Dedifferentiated amniotic fluid mesenchymal stem cell (primary cell): ENCODE data around the gene LKAAEAR1.
"Not testable (repeated sequence)": the region's sequence is repeated elsewhere in the genome, so short reads cannot be mapped to it uniquely, and the experiment has no call there.

Experiments used
- DNase-seq: peaks from one replicate; pipeline ENCODE4 v3.0.0-alpha.2; 2016; ENCODE audit errors: extremely low spot score

The LKAAEAR1 gene

DNA sequence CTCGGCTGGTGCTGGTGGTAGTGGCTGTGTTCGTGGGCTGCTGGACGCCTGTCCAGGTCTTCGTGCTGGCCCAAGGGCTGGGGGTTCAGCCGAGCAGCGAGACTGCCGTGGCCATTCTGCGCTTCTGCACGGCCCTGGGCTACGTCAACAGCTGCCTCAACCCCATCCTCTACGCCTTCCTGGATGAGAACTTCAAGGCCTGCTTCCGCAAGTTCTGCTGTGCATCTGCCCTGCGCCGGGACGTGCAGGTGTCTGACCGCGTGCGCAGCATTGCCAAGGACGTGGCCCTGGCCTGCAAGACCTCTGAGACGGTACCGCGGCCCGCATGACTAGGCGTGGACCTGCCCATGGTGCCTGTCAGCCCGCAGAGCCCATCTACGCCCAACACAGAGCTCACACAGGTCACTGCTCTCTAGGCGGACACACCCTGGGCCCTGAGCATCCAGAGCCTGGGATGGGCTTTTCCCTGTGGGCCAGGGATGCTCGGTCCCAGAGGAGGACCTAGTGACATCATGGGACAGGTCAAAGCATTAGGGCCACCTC lies 14.3 kb upstream of the LKAAEAR1 start:
- DNase-seq: no peak

DNA sequence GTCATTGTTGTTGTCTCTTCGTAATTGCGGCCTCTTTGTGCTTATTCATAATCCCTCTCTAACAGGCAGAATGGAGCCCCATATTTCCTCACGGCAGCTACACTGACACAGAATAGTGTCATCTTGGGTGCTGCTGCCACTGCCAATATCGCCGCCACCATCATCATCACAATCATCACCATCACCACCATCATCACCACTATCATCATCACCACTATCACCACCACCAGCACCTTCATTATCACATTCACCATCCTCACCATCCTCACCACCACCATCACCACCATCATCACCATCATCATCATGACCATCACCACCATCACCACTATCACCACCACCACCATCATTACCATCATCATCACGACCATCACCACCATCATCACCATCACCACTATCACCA lies 12.3 kb upstream of the LKAAEAR1 start:
- DNase-seq: no peak

DNA sequence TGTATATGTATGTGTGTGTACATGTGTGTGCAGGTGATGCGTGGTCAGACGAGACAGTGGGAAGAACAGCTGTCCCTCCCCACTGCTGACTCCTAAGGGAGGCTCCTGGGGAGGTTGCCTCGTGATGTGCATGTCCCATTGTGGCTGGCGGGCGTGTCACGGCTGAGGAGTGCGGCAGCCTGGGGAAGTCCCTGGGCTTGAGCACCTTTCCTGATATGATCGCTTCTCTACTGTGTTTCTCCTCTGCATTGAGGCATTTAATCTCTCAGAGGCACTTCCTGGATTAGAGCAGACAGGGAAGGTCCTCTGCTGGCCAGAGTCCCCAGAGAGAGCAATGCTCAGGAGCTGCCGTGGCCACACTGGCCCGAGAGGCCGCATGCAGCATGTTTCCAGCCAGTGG lies 11.7 kb upstream of the LKAAEAR1 start:
- DNase-seq: no peak

DNA sequence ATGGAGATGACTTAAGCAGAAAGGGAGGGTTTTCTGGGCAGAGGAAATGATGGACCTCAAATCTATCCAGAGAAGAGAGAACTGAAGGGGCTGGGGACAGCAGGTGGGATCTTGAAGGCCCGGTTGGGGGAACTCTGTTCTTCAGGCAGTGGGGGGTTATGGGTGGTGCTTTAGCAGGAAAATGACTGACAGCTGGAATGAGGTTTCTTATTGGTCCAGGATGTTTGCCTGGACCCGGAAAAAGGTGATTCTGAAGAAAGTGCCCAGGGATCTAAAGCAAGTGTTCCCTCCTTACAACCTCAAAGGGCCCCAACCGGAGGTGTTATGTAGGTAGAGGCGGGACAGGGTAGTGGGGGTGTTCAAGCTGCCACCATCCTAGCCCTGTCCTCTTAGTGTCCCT lies 11.3 kb upstream of the LKAAEAR1 start:
- no peak for DNase-seq

DNA sequence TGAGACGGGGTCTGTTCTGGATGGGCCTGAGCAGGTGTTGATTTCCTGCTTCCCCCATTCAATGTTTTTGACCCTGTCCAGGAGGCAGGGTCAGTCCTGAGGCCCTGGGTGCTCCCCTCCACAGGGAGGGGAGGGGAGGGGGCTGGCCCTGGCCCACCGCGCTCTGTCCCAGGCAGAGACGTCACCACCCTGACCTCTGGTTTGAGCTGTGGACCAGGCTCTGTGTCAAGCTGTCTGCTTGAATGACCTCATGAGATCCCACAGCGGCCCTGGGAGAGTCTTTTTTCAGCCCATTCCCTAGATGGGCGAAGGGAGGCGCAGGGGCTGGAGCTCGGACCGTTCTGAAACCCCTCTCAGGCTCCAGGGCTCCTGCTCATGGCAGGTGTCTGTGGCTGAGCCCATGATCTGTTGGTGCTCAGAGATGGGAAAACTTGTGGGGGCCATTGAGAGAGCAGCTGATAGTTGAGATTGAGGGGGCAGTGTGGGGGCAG lies 8.9 kb upstream of the LKAAEAR1 start:
- no peak for DNase-seq

DNA sequence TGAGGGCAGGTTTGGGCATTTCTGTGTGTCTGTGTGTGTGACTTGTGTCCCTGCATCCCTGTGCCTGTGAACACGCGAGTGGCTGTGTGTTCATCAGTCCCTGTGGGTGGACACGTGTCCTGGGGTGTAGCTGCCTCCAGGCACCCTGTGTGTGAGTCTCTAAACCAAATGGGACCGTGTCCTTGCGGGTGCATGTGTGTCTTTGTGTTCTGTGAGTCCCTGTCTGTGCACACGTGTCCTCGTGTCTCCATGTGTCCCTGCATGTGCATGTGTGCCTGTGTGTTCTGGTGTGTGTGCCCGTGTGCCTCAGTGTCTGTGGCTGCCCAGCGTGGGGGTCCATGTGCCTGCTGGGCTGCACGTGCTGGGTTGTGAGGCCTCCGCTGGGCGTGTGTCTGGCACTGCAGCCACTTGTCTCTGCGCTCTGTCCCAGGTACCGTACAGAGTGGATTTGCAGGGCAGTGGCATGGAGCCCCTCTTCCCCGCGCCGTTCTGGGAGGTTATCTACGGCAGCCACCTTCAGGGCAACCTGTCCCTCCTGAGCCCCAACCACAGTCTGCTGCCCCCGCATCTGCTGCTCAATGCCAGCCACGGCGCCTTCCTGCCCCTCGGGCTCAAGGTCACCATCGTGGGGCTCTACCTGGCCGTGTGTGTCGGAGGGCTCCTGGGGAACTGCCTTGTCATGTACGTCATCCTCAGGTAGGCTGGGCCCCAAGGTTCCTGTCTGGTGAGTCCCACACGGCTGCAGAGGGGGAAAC lies 8.2 kb upstream of the LKAAEAR1 start:
- DNase-seq: no peak

DNA sequence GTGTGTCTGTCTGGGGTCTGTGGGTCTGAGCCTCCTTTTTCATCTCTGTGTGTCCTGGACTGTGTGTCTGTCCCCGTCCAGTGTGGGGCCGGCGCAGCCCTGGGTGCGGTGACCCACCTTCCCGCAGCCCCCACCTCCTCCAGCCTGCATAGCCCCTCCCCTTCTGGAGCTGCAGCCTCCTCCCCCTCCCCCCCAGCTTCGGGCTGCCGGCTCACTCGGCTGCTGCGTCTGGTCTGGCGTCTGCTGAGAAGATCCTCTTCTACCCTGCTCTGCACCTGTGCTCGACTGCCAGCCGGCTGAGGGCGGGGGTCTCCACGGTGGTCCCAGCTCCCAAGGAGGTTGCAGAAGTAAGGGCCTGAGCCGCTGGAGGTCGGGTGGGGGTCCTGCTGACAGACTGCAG lies 7.6 kb upstream of the LKAAEAR1 start:
- DNase-seq: no peak

DNA sequence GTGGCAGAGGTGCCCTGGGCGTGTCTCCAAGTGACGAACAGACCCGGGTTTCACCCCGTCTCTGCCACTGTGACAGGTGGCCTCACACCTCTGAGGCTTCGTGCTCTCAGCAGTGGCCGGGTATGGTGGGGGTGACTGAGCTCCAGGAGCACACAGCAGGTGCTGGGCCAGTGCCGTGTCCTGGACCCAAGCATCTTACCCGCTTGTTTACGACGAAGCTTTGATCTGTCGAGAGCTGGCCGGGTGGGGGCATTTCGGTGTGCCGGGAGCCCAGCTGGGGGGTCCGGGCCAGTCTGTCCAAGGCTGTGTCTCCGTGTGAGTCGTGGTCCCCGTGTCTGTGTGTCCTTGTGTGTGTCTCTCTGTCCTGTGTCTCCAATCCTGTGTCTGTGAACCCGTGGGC lies 7.1 kb upstream of the LKAAEAR1 start:
- DNase-seq: no peak

DNA sequence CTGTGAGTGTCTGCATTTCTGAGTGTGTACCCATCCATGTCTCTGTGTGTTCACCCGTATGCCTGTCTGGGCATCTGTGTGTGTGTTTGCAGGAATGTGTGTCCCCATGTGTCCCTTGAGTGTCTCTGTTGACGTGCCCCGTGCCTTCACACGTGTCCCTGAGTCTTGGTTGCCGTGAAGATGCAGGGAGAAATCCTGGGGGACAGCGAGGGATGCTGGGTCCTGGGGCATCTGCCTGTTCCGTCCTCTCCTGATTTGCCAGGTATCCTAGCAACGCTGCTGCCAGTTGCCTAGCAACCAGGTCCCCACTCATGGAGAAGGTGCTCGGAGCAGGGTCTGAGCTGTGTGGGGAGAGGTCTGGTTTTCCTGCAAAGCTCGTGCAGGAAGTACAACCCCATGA lies 6.0 kb upstream of the LKAAEAR1 start:
- DNase-seq: no peak

DNA sequence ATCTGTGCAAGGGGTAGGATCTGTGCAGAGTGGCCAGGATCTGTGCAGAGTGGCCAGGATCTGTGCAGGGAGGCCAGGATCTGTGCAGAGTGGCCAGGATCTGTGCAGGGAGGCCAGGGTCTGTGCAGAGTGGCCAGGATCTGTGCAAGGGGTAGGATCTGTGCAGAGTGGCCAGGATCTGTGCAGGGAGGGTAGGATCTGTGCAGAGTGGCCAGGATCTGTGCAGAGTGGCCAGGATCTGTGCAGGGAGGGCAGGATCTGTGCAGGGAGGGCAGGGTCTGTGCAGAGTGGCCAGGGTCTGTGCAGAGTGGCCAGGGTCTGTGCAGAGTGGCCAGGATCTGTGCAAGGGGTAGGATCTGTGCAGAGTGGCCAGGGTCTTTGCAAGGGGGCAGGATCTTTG lies 4.4 kb upstream of the LKAAEAR1 start:
- not testable (repeated sequence) for DNase-seq

DNA sequence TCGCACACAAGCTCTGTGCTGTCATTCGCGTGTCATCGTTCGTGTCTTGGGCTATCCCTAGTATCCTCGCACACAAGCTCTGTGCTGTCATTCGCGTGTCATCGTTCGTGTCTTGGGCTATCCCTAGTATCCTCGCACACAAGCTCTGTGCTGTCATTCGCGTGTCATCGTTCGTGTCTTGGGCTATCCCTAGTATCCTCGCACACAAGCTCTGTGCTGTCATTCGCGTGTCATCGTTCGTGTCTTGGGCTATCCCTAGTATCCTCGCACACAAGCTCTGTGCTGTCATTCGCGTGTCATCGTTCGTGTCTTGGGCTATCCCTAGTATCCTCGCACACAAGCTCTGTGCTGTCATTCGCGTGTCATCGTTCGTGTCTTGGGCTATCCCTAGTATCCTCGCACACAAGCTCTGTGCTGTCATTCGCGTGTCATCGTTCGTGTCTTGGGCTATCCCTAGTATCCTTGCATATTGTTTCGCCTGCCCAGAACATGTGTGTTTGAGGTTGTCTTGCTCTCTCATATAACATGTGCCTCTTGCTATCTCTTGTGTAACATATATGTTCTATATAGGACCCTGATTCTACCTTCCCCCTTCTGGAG lies 3.1 kb upstream of the LKAAEAR1 start:
- DNase-seq: not testable (repeated sequence)

DNA sequence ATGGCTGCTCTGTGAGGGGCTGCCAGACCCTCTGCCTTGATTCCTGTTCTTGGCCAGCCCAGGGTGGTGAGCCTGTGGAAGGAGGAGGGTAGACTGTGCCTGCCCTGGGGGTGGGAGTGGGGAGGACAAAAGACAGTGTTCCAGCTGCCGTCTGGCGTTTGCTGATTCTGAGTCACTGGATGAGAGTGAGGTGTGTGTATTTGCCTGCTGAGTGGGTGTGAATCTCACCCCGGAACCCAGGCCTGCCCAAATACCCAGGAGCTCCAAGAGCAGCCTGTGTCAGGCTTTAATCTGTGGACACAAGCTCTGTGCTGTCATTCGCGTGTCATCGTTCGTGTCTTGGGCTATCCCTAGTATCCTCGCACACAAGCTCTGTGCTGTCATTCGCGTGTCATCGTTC lies 2.6 kb upstream of the LKAAEAR1 start:
- DNase-seq: no peak

DNA sequence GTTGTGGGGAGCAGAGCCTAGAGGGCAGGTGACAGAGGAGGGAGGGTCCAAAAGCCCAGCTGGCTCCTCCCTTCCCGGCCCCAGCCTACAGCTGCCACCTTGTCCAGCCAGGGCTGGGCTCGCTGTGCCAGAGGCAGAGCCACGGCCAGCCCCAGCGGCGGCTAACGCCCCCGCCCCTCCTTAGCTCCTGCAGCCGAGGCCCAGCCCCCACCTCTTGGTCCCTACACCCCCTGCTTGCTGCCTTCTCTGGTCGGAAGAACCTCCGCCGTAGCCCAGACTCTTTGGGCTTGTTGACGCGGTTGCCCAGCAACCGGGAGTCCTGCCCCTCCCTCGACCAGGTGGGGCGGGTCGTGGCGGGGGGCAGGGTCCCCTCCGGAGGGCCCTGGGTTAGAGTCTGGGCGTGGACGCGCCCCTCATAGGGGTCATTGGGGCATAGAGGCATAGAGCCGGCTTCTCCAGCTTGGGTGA lies 521 bp upstream of the LKAAEAR1 start:
- DNase-seq: no peak

DNA sequence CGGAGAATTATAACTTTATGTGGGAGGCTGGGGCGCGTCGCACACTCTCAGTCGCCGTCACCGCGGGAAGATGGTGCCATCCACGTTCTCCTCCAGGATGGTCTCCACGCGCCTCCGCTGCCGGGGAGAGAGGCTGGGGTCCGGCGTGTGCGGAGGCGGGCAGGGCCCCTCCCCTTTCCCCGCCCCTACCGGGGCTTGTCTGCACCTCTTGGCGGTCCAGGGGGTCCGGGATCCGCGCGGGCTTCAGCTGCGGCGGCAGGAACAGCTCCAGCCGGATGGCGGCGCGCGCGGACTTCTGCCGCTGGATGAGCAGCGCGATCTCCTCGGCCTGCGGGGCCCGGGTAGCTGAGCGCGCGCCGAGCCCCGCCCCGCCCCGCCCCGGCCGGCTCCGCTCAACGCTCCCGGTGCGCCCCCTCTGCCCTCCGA lies 807 bp downstream of the LKAAEAR1 start:
- peak; percentile 32 for DNase-seq

DNA sequence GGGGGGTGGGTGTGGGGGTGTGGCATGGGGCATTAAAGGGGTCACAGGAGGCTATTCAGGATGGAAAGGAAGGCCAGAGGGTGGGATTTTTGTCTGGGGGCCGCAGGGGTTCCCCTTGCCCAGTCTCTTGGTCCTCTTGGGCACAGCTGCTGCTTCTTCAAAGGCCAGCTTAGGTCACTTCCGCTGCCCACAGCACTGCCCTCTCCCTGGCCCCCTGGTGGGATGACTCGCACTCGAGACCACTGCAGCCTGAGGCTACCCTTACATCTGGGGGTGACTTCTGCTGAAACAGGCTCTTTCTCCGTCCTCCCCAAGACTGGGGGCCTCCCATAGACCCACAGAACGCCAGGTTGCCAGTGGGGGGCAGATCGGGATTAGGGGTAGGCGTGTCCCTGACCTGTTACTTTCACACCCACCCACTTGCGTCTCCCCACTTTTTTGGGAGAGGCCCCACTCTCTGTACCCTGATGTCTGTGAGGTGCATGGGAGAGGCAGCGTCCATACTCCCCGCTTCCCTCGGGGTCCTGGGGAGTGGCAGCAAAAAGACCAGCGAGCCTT lies 1.3 kb downstream of the LKAAEAR1 start:
- no peak for DNase-seq

DNA sequence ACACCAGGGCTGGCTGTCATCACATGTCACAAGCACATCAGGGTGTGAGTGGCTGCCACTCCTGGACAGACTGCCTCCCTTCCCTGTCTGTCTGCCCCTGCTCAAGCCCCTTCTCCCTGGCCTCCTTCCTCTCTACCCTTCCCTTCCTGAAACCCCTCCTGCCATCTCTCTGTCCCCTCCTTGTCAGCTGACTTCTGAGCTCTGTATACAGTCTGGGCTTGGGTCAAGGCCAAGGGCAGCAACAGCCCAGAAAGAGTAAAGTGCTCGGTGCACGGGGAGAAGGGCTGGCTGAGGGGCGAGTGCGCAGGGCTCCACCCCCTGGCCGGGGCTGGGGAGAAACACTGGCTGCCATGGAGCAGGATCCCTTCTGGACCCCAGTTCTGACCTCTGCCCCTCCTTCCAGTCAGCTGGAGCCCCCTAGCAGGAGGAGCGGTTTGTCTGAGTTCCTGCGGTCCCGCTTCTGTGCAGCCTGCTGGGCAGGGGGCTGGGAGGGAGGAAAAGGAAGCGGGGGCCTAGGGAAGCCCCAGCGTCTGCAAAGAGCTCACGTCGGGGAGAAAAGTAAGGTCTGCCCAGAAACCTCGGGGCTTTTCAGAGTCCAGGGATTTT lies 2.0 kb downstream of the LKAAEAR1 start:
- no peak for DNase-seq

DNA sequence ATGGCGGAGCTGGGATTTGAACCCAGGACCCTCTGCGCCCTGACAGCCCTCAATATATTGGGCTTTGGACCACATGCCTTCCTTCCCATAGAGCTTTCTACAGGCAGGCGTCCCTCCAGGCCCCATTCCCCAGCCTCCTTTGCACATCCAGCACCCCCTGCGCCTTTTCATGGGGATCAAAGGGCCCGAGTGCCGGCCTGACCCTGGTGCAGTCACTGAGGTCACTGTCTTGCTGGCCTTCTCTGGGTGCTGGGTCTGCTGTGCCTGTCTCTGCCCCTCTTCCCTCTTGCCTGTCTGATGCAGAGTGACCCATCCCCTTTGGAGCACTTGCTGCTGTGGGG lies 2.6 kb downstream of the LKAAEAR1 start:
- no peak for DNase-seq

DNA sequence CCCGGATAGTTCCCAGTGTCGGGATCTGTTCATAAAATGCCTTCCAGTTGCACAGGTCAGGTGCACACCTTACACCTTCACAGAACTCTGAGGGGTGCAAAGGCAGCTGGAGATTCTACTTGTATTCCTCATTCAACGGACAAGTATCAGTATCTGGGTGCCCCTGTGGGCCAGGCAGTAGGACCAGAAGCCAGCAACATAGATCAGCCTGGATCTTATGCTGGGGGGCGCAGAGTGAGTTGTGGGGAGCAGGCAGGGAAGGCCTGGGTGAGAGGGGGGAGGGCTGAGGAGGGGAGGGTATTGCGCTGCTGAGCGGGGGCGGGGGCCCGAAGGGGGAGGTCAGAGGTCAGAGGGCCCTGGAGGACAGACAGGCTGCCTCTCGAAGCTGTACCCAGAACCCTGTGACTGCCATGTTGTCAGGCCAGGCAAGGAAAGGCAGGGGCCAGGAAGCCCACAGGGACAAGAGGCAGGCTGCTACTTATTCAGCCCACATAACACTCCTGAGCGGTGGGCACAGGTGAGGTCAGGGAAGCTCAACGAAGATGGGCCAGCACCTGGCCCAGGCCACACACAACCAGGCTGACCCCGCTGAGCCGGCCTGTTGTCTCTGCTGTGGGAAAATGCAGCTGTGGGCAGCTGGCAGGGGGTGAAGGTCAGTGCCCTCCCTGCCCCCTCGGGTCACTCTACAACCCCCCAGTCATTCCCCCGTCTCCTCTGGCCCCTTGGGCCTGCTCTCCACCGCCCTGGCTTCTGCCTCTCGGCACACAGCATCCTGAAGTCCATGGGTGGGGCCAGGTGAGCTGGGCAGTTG lies 3.2 kb downstream of the LKAAEAR1 start:
- DNase-seq: no peak

DNA sequence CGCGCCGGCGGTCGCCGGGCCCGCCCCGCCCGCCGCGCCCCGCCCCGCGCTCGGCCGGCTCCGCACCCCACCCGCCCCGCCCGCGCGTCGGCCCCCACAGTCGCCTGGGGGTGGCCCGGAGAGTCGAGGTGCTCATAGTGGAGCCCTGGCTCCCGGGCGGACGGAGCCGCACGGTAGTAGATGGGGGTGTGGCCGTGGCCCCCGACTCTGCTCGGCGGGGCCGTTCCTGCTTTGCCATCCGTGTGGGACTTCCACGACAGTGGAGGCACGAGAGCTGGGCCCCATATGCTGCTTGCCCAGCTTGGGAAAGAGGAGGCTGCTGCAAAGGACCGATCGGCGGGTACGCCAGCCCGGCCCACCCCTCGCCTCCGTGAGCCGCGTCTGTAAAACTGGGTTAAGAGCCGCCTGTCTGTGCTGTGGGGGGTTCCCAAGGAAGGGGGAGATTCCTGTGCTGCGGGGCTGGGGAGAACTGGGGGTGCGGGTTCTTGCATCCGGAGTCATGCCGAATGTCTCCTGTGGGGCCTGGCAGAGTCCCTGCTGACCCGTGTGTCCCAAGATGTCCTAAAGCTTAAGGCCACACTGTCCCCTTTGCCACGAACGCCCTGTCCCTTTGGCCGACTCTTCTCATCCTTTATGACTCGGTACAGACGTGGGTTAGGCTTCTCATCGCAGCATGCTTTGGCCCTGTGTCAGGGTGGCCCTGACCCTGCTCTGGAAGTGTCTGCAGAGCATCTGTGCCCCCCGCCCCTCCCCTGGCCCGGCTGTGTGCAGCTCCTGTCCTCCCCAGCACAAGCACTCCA lies 4.0 kb downstream of the LKAAEAR1 start, which contains the start of gene OPRL1:
Gene OPRL1, plus strand, starts transcription at position 70 of the 800 bp plus-strand sequence. CDS start 12,639 bp downstream, outside the sequence.
- no peak for DNase-seq

DNA sequence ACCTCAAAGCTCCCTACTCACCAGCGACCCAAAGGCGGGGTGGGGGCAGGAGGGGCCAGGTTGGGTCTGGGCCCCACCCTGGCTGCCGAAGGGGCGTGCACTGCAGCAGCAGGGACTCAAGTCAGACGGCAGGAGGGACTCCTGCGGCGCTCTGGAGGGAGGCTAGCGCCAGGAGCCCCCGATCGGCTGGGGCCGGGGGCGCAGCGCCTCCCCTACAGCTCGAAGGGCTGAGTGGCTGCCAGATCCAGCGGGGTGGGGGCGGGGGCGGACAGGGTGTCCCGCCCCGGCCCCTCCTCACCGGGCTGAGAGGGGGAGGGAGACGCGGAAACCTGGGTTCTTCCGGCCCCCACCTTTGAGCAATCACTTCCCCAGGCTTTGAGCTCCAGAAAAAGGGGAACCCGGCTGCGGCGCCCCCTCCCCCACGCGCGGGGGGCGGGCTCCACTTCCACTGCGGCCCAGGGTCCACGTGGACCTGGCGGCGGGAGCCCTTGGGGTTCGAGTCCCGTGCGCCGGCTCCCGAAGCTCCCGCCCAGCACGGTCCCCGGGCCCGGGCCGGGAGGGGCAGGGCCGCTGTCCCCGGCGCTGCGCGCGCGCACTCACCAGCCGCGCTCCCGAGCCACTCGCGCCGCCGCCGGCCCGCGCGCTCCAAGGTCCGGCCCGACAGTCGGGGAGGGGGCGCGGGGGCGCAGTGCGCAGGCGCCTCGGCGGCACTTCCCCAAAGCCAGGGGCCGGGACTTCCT lies 4.8 kb downstream of the LKAAEAR1 start, which contains the start of gene RGS19:
Gene RGS19, minus strand, starts transcription at position 246 of the 740 bp plus-strand sequence. CDS start 2,632 bp downstream, outside the sequence.
- peak; percentile 21 for DNase-seq
